ENCODE data around the gene HIRIP3.

The HIRIP3 gene

DNA sequence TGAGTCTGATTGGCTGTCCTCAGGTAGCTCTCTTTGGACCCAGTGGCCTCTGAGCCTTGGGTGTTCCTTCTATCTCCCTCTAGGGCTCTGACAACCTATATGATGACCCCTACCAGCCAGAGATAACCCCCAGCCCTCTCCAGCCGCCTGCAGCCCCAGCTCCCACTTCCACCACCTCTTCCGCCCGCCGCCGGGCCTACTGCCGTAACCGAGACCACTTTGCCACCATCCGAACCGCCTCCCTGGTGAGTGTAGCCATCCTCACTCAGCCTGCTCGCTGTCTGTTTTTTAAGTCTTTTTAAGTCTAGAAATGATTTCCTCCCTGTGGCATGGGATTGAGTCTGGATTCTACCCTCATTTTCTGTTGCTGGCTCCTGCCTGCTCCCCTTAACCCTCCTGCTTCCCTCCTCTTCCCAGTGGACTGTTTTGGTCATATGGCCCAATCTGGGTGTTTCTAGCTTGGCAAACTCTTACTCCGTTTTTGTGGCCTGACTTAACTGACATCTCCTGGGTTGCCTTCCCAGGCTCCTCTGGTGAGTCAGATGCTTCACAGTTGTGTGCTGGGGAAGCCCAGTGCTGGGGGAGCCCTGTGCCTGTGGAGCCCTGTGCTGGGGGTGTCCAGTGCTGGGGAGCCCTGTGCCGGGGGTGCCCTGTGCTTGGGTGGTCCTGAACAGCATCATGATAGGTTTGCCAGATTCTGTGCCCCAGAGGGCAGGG lies 11.8 kb downstream of the HIRIP3 start:
- Histone ChIP-seq H3K9me3 (ENCODE audit: control insufficient read depth, low read length) (no peaks in the 10 kb centered on the region), H3K27ac (ENCODE audit: insufficient read depth, low read length, poor library complexity, severe bottlenecking) (no peak overlapping the region), H3K4me3 (ENCODE audit: insufficient read depth, low read depth, low read length, poor library complexity, severe bottlenecking) (no peak overlapping the region), H3K4me1 (ENCODE audit: control insufficient read depth, insufficient read depth, low read length, poor library complexity, severe bottlenecking) (no peaks in the 10 kb centered on the region), H3K36me3 (ENCODE audit: control insufficient read depth, insufficient read depth, low read length) (peaks cover 98% of the 10 kb centered on the region), H3K27me3 (replicated peaks; ENCODE audit: control insufficient read depth, insufficient read depth, low read length, poor library complexity, severe bottlenecking) (no peaks in the 10 kb centered on the region)
- DNase-seq: no peak

GRCh38 chr16:29982560-29983419 lies 12.6 kb downstream of the HIRIP3 start:
- no peak overlapping the region for H3K27ac ChIP-seq (ENCODE audit: insufficient read depth, low read length, poor library complexity, severe bottlenecking)
- H3K36me3 ChIP-seq (ENCODE audit: control insufficient read depth, insufficient read depth, low read length): peaks cover 100% of the 10 kb centered on the region
- no peak overlapping the region for H3K4me3 ChIP-seq (ENCODE audit: insufficient read depth, low read depth, low read length, poor library complexity, severe bottlenecking)
- H3K4me1 ChIP-seq (ENCODE audit: control insufficient read depth, insufficient read depth, low read length, poor library complexity, severe bottlenecking): no peaks in the 10 kb centered on the region
- DNase-seq: no peak
- no peaks in the 10 kb centered on the region for H3K27me3 ChIP-seq (replicated peaks; ENCODE audit: control insufficient read depth, insufficient read depth, low read length, poor library complexity, severe bottlenecking)
- H3K9me3 ChIP-seq (ENCODE audit: control insufficient read depth, low read length): no peaks in the 10 kb centered on the region

- DNase-seq: no peak
- H3K4me1 ChIP-seq (ENCODE audit: control insufficient read depth, insufficient read depth, low read length, poor library complexity, severe bottlenecking): peaks cover 25% of the 10 kb centered on the region
- no peaks in the 10 kb centered on the region for H3K27me3 ChIP-seq (replicated peaks; ENCODE audit: control insufficient read depth, insufficient read depth, low read length, poor library complexity, severe bottlenecking)
- H3K9me3 ChIP-seq (ENCODE audit: control insufficient read depth, low read length): no peaks in the 10 kb centered on the region
- H3K4me3 ChIP-seq (ENCODE audit: insufficient read depth, low read depth, low read length, poor library complexity, severe bottlenecking): no peak overlapping the region
- H3K27ac ChIP-seq (ENCODE audit: insufficient read depth, low read length, poor library complexity, severe bottlenecking): no peak overlapping the region
- H3K36me3 ChIP-seq (ENCODE audit: control insufficient read depth, insufficient read depth, low read length): peaks cover 64% of the 10 kb centered on the region
These were observed 16.7 kb downstream of the HIRIP3 start for GRCh38 chr16:29978564-29979270.

GRCh38 chr16:29978081-29978480 lies 17.3 kb downstream of the HIRIP3 start:
- Histone ChIP-seq H3K4me1 (ENCODE audit: control insufficient read depth, insufficient read depth, low read length, poor library complexity, severe bottlenecking) (peaks cover 25% of the 10 kb centered on the region), H3K36me3 (ENCODE audit: control insufficient read depth, insufficient read depth, low read length) (peaks cover 57% of the 10 kb centered on the region), H3K9me3 (ENCODE audit: control insufficient read depth, low read length) (no peaks in the 10 kb centered on the region), H3K27me3 (replicated peaks; ENCODE audit: control insufficient read depth, insufficient read depth, low read length, poor library complexity, severe bottlenecking) (no peaks in the 10 kb centered on the region), H3K27ac (ENCODE audit: insufficient read depth, low read length, poor library complexity, severe bottlenecking) (no peak overlapping the region), H3K4me3 (ENCODE audit: insufficient read depth, low read depth, low read length, poor library complexity, severe bottlenecking) (no peak overlapping the region)
- DNase-seq: no peak

DNA sequence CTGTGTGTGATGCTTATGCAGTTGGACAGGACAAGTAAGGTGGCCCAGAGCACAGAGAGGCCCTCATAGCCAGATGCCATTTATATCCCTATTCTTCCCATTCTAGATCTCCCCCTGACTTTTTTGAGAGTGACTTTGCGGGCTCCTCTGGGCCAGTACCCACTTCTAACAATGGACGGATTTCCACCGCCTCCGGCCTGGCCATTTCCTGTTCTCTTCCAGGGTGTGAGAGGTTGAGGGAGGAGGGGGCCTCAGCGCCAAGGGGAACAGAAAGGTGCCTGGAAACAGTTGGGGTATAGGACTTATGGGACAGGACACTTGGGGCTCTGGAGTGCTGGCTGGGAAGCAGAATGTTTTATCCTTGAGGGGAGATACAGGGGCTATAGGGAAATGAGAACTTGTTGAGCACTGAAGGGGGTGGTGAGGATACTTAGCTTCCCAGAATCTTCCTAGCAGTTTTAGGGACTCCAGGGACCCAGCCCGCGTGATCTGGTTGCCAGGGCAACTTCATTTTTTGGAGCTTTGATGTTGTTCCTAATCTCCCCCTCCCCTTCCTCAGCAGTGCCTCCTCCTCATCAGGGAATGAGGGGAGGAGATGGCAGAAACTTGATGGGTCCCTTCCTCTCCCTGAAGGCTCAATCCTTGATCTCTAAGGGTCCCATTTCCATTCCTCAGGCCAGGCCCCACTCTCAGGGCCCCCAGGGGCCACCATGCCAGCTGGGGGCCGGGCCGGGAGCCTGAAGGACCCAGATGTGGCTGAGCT lies 18.2 kb downstream of the HIRIP3 start:
- H3K4me1 ChIP-seq (ENCODE audit: control insufficient read depth, insufficient read depth, low read length, poor library complexity, severe bottlenecking): peaks cover 25% of the 10 kb centered on the region
- DNase-seq: no peak
- no peaks in the 10 kb centered on the region for H3K9me3 ChIP-seq (ENCODE audit: control insufficient read depth, low read length)
- H3K27ac ChIP-seq (ENCODE audit: insufficient read depth, low read length, poor library complexity, severe bottlenecking): no peak overlapping the region
- no peaks in the 10 kb centered on the region for H3K27me3 ChIP-seq (replicated peaks; ENCODE audit: control insufficient read depth, insufficient read depth, low read length, poor library complexity, severe bottlenecking)
- peaks cover 49% of the 10 kb centered on the region for H3K36me3 ChIP-seq (ENCODE audit: control insufficient read depth, insufficient read depth, low read length)
- H3K4me3 ChIP-seq (ENCODE audit: insufficient read depth, low read depth, low read length, poor library complexity, severe bottlenecking): no peak overlapping the region

- Histone ChIP-seq H3K36me3 (ENCODE audit: control insufficient read depth, insufficient read depth, low read length) (peaks cover 36% of the 10 kb centered on the region), H3K4me3 (ENCODE audit: insufficient read depth, low read depth, low read length, poor library complexity, severe bottlenecking) (no peak overlapping the region), H3K9me3 (ENCODE audit: control insufficient read depth, low read length) (no peaks in the 10 kb centered on the region), H3K27me3 (replicated peaks; ENCODE audit: control insufficient read depth, insufficient read depth, low read length, poor library complexity, severe bottlenecking) (no peaks in the 10 kb centered on the region), H3K27ac (ENCODE audit: insufficient read depth, low read length, poor library complexity, severe bottlenecking) (peak overlapping the region; percentile 91), H3K4me1 (ENCODE audit: control insufficient read depth, insufficient read depth, low read length, poor library complexity, severe bottlenecking) (peaks cover 25% of the 10 kb centered on the region)
- DNase-seq: no peak
These were observed 19.5 kb downstream of the HIRIP3 start for GRCh38 chr16:29975811-29976511.

- no peaks in the 10 kb centered on the region for H3K9me3 ChIP-seq (ENCODE audit: control insufficient read depth, low read length)
- no peak for DNase-seq
- H3K27ac ChIP-seq (ENCODE audit: insufficient read depth, low read length, poor library complexity, severe bottlenecking): peak overlapping the region; percentile 91
- H3K27me3 ChIP-seq (replicated peaks; ENCODE audit: control insufficient read depth, insufficient read depth, low read length, poor library complexity, severe bottlenecking): no peaks in the 10 kb centered on the region
- peaks cover 25% of the 10 kb centered on the region for H3K4me1 ChIP-seq (ENCODE audit: control insufficient read depth, insufficient read depth, low read length, poor library complexity, severe bottlenecking)
- peak overlapping the region; percentile 100 for H3K4me3 ChIP-seq (ENCODE audit: insufficient read depth, low read depth, low read length, poor library complexity, severe bottlenecking)
- peaks cover 28% of the 10 kb centered on the region for H3K36me3 ChIP-seq (ENCODE audit: control insufficient read depth, insufficient read depth, low read length)
These were observed 20.3 kb downstream of the HIRIP3 start for GRCh38 chr16:29975134-29975538.

- Histone ChIP-seq H3K4me3 (ENCODE audit: insufficient read depth, low read depth, low read length, poor library complexity, severe bottlenecking) (peak overlapping the region; percentile 100), H3K27me3 (replicated peaks; ENCODE audit: control insufficient read depth, insufficient read depth, low read length, poor library complexity, severe bottlenecking) (no peaks in the 10 kb centered on the region), H3K4me1 (ENCODE audit: control insufficient read depth, insufficient read depth, low read length, poor library complexity, severe bottlenecking) (peaks cover 25% of the 10 kb centered on the region), H3K27ac (ENCODE audit: insufficient read depth, low read length, poor library complexity, severe bottlenecking) (peak overlapping the region; percentile 91), H3K36me3 (ENCODE audit: control insufficient read depth, insufficient read depth, low read length) (peaks cover 22% of the 10 kb centered on the region), H3K9me3 (ENCODE audit: control insufficient read depth, low read length) (no peaks in the 10 kb centered on the region)
- no peak for DNase-seq
These were observed 20.9 kb downstream of the HIRIP3 start for GRCh38 chr16:29974291-29975133.

Data from effector memory CD4-positive, alpha-beta T cell (primary cell).